ENCODE measurements around the gene TBC1D5. TPM values are rescaled to one million over a fixed set of nuclear protein-coding genes. Genes with fewer than 3 reads are reported as not detected.

The TBC1D5 gene
- total and polyA plus RNA-seq, 8 donors: 47.4 to 74.8 (median 55.3) TPM

GRCh38 chr3:17243621-17244020, 498.8 kb downstream of the TBC1D5 start:
- ATAC-seq (no peak), DNase-seq (no peak)
- TF ChIP-seq CTCF (IDR thresholded peaks at IDR 0.05): no peak
- Histone ChIP-seq H3K27ac (no peak overlapping the region), H3K27me3 (no peaks in the 10 kb centered on the region), H3K4me1 (no peaks in the 10 kb centered on the region), H3K36me3 (no peaks in the 10 kb centered on the region), H3K4me3 (no peak overlapping the region), H3K9me3 (no peaks in the 10 kb centered on the region)
- intact Hi-C loops (cut with DNase I): no loop called here

GRCh38 chr3:17239417-17239816, 503.0 kb downstream of the TBC1D5 start:
- no peak overlapping the region for H3K27ac ChIP-seq
- TF ChIP-seq CTCF (IDR thresholded peaks at IDR 0.05): no peak
- no peaks in the 10 kb centered on the region for H3K36me3 ChIP-seq
- ATAC-seq (no peak), DNase-seq (no peak)
- no peaks in the 10 kb centered on the region for H3K4me1 ChIP-seq
- H3K27me3 ChIP-seq: no peaks in the 10 kb centered on the region
- intact Hi-C loops (cut with DNase I): loop anchor here in 1 of 2 donors (10.0 kb wide), 1 partner anchor 635 kb away; the partner anchor contains the start of gene DAZL
- H3K9me3 ChIP-seq: no peaks in the 10 kb centered on the region
- H3K4me3 ChIP-seq: no peak overlapping the region

GRCh38 chr3:17238023-17238422, 504.4 kb downstream of the TBC1D5 start:
- no peaks in the 10 kb centered on the region for H3K9me3 ChIP-seq
- H3K27ac ChIP-seq: no peak overlapping the region
- no peak overlapping the region for H3K4me3 ChIP-seq
- H3K36me3 ChIP-seq: no peaks in the 10 kb centered on the region
- no peak for ATAC-seq
- H3K27me3 ChIP-seq: no peaks in the 10 kb centered on the region
- no peak for DNase-seq
- intact Hi-C loops (cut with DNase I): loop anchor here in 1 of 2 donors (10.0 kb wide), 1 partner anchor 633 kb away; the partner anchor contains the start of gene DAZL
- peaks cover 0 to 4% of the 10 kb centered on the region in 2 donors for H3K4me1 ChIP-seq
- TF ChIP-seq CTCF (IDR thresholded peaks at IDR 0.05): no peak

GRCh38 chr3:17235310-17235709, 507.1 kb downstream of the TBC1D5 start:
- Histone ChIP-seq H3K27ac (no peak overlapping the region), H3K36me3 (no peaks in the 10 kb centered on the region), H3K4me1 (peaks cover 0 to 5% of the 10 kb centered on the region in 2 donors), H3K27me3 (no peaks in the 10 kb centered on the region), H3K9me3 (no peaks in the 10 kb centered on the region), H3K4me3 (no peak overlapping the region)
- intact Hi-C loops (cut with DNase I): loop anchor here in 1 of 2 donors (10.0 kb wide), 1 partner anchor 631 kb away; the partner anchor contains the start of gene DAZL
- DNase-seq (no peak), ATAC-seq (no peak)
- no peak for TF ChIP-seq CTCF (IDR thresholded peaks at IDR 0.05)

GRCh38 chr3:17234382-17234781, 508.0 kb downstream of the TBC1D5 start:
- intact Hi-C loops (cut with DNase I): loop anchor here in 1 of 2 donors (10.0 kb wide), 1 partner anchor 630 kb away; the partner anchor contains the start of gene DAZL

More at GRCh38 chr3:17234382-17234781, 508.0 kb downstream of the TBC1D5 start:
- no peak for TF ChIP-seq CTCF (IDR thresholded peaks at IDR 0.05)
- Histone ChIP-seq H3K4me3 (no peak overlapping the region), H3K4me1 (peaks cover 0 to 5% of the 10 kb centered on the region in 2 donors), H3K9me3 (no peaks in the 10 kb centered on the region), H3K36me3 (no peaks in the 10 kb centered on the region), H3K27ac (no peak overlapping the region), H3K27me3 (no peaks in the 10 kb centered on the region)
- no peak for DNase-seq
- ATAC-seq: no peak
